ENCODE data around the gene RPS27A.
A peak's percentile ranks its signal among the peaks of the same experiment; 100 is the strongest.
"Not testable (repeated sequence)": the region's sequence is repeated elsewhere in the genome, so short reads cannot be mapped to it uniquely, and the experiment has no call there.

RPS27A gene

GRCh38 chr2:55232084-55232862 lies at the start of gene RPS27A, which contains the start of gene CLHC1:
Gene RPS27A (plus strand): TSS chr2:55232688. CDS start chr2:55232825, 137 bp downstream.
Gene CLHC1 (minus strand): TSS chr2:55232293. CDS start chr2:55222411, 9,882 bp downstream.
- peak; percentile 99 for DNase-seq (ENCODE audit: low spot score)

GRCh38 chr2:55186837-55187236 lies 45.7 kb upstream of the RPS27A start:
- not testable (repeated sequence) for DNase-seq (ENCODE audit: low spot score)

- not testable (repeated sequence) for DNase-seq (ENCODE audit: low spot score)
Measured at GRCh38 chr2:55191888-55192287, 40.6 kb upstream of the RPS27A start.

GRCh38 chr2:55196526-55196925 lies 36.0 kb upstream of the RPS27A start:
- DNase-seq (ENCODE audit: low spot score): no peak

GRCh38 chr2:55200416-55200815 lies 32.1 kb upstream of the RPS27A start:
- DNase-seq (ENCODE audit: low spot score): no peak

- no peak for DNase-seq (ENCODE audit: low spot score)
Measured at GRCh38 chr2:55204536-55204935, 28.0 kb upstream of the RPS27A start.

GRCh38 chr2:55204950-55205349 lies 27.5 kb upstream of the RPS27A start:
- DNase-seq (ENCODE audit: low spot score): no peak

GRCh38 chr2:55213822-55214221 lies 18.7 kb upstream of the RPS27A start:
- DNase-seq (ENCODE audit: low spot score): no peak

GRCh38 chr2:55223958-55224760 lies 8.3 kb upstream of the RPS27A start:
- peak; percentile 33 for DNase-seq (ENCODE audit: low spot score)

GRCh38 chr2:55224761-55225261 lies 7.7 kb upstream of the RPS27A start:
- DNase-seq (ENCODE audit: low spot score): peak; percentile 33

- DNase-seq (ENCODE audit: low spot score): no peak
Measured at GRCh38 chr2:55225481-55226020, 6.9 kb upstream of the RPS27A start.

GRCh38 chr2:55227437-55228225 lies 4.9 kb upstream of the RPS27A start:
- DNase-seq (ENCODE audit: low spot score): not testable (repeated sequence)

- DNase-seq (ENCODE audit: low spot score): no peak
Measured at GRCh38 chr2:55228226-55228563, 4.3 kb upstream of the RPS27A start.

- no peak for DNase-seq (ENCODE audit: low spot score)
Measured at GRCh38 chr2:55229221-55229620, 3.3 kb upstream of the RPS27A start.

GRCh38 chr2:55230551-55230950 lies 1.9 kb upstream of the RPS27A start:
- no peak for DNase-seq (ENCODE audit: low spot score)

- no peak for DNase-seq (ENCODE audit: low spot score)
Measured at GRCh38 chr2:55231546-55232083, 873 bp upstream of the RPS27A start.

GRCh38 chr2:55232863-55233657 lies 572 bp downstream of the RPS27A start:
- no peak for DNase-seq (ENCODE audit: low spot score)

- no peak for DNase-seq (ENCODE audit: low spot score)
Measured at GRCh38 chr2:55233658-55233940, 1.1 kb downstream of the RPS27A start.

- peak; percentile 7 for DNase-seq (ENCODE audit: low spot score)
Measured at GRCh38 chr2:55235724-55236538, 3.4 kb downstream of the RPS27A start.

GRCh38 chr2:55236992-55237543 lies 4.6 kb downstream of the RPS27A start:
- DNase-seq (ENCODE audit: low spot score): peak; percentile 23
